PC-3 (cell line): ENCODE data around the gene UBXN11. TPM values are rescaled to one million over a fixed set of nuclear protein-coding genes. Genes with fewer than 3 reads are reported as not detected.

Experiments
- ATAC-seq: fragments of 200-7000 bp; cut with Tn5 transposase; 2 replicates; pipeline ENCODE4 v1.9.1; 2020; ENCODE audit warnings: mild to moderate bottlenecking, moderate library complexity
- BruUV-seq: library from RNA; stranded (reverse); fragments of 400-500 nt; replicated peaks from 2 replicates; lab custom pipeline; 2021; lab: Mats Ljungman, UMichigan
- CTCF ChIA-PET: fragments of 300-600 bp; sonication (Branson Sonifier 250); formaldehyde crosslinking; loops from one replicate; lab custom pipeline; 2022; ENCODE audit warnings: antibody characterized with exemption; lab: Charles Lee
- POLR2A ChIA-PET: fragments of 300-600 bp; sonication (Branson Sonifier 250); formaldehyde crosslinking; loops from one replicate; lab custom pipeline; 2022; ENCODE audit warnings: antibody characterized with exemption; ENCODE audit not compliant: unreplicated experiment; lab: Charles Lee
- DNase-seq: peaks from one replicate; pipeline ENCODE4 v3.0.0-alpha.2; 2015
- H2AFZ ChIP-seq: fragments of 300-600 bp; sonication (generic); 2 replicates; pipeline ENCODE4 v1.6.0; 2016; ENCODE audit warnings: antibody characterized with exemption, low read length
- H3F3A ChIP-seq: fragments of 300-600 bp; sonication (generic); one replicate; pipeline ENCODE4 v1.6.0; 2017; ENCODE audit warnings: antibody characterized with exemption, low read length, control low read depth, mild to moderate bottlenecking; ENCODE audit not compliant: unreplicated experiment
- H3K27ac ChIP-seq: fragments of 300-600 bp; sonication (generic); 2 replicates; pipeline ENCODE4 v1.5.1; 2016; ENCODE audit warnings: mild to moderate bottlenecking, low read length
- H3K27me3 ChIP-seq: fragments of 300-600 bp; sonication (generic); 2 replicates; pipeline ENCODE4 v1.6.1; 2016; ENCODE audit warnings: low read length, mixed read lengths
- H3K36me3 ChIP-seq: fragments of 300-600 bp; sonication (generic); 2 replicates; pipeline ENCODE4 v1.6.1; 2016; ENCODE audit warnings: low read depth, mixed run types, low read length, mixed read lengths
- H3K4me1 ChIP-seq: fragments of 300-600 bp; sonication (generic); 2 replicates; pipeline ENCODE4 v1.5.1; 2016; ENCODE audit warnings: low read length; ENCODE audit not compliant: insufficient read depth
- H3K4me2 ChIP-seq: fragments of 300-600 bp; sonication (generic); 2 replicates; pipeline ENCODE4 v1.6.0; 2016; ENCODE audit warnings: low read length
- H3K4me3 ChIP-seq: fragments of 300-600 bp; sonication (generic); 2 replicates; pipeline ENCODE4 v1.5.1; 2016; ENCODE audit warnings: mild to moderate bottlenecking, low read length, mixed read lengths
- H3K79me2 ChIP-seq: fragments of 300-600 bp; sonication (generic); 2 replicates; pipeline ENCODE4 v1.6.1; 2017; ENCODE audit warnings: low read length, mixed read lengths
- H3K9ac ChIP-seq: fragments of 300-600 bp; sonication (generic); 2 replicates; pipeline ENCODE4 v1.6.0; 2016; ENCODE audit warnings: mild to moderate bottlenecking, low read length
- H3K9me2 ChIP-seq: fragments of 300-600 bp; sonication (generic); replicated peaks from 2 replicates; pipeline ENCODE4 v1.6.1; 2016; ENCODE audit warnings: mixed run types, low read length, mixed read lengths
- H3K9me3 ChIP-seq: fragments of 300-600 bp; sonication (generic); 2 replicates; pipeline ENCODE4 v1.6.1; 2016; ENCODE audit warnings: low read length, mixed read lengths
- H4K20me1 ChIP-seq: fragments of 300-600 bp; sonication (generic); 2 replicates; pipeline ENCODE4 v1.6.1; 2016; ENCODE audit warnings: low read length, mixed read lengths
- CTCF ChIP-seq: fragments of 300-600 bp; sonication (generic); conservative IDR thresholded peaks from 2 replicates; pipeline ENCODE4 v1.5.1; 2017; ENCODE audit warnings: antibody characterized with exemption, low read depth, mild to moderate bottlenecking, low read length
- EZH2 ChIP-seq: fragments of 300-600 bp; sonication (generic); IDR thresholded peaks from one replicate; pipeline ENCODE4 v1.6.1; 2017; ENCODE audit warnings: antibody characterized with exemption, mild to moderate bottlenecking, low read length; ENCODE audit not compliant: unreplicated experiment
- EZH2phosphoT487 ChIP-seq: fragments of 300-600 bp; sonication (generic); IDR thresholded peaks from 2 replicates; pipeline ENCODE4 v1.6.1; 2018; ENCODE audit warnings: mild to moderate bottlenecking, antibody characterized with exemption, low read length, borderline replicate concordance
- intact Hi-C: fragments of 100-400 bp; cut with micrococcal nuclease; formaldehyde crosslinking; loops from 2 replicates; pipeline ENCODE4 v1.9.0; 2023
- total RNA-seq: library from RNA; depleted of rRNA; stranded (reverse); fragments of >200 nt; gene quantifications from 2 replicates; pipeline ENCODE4 v1.2.3, GENCODE V29; 2014

UBXN11 gene
- total RNA-seq, 1 experiment from 2014 or later = 19.4 TPM

- Histone ChIP-seq H3K4me2 (no peak overlapping the region), H3K9me2 (no peaks in the 10 kb centered on the region), H3K9ac (no peak overlapping the region), H3F3A (no peaks in the 10 kb centered on the region), H3K36me3 (no peaks in the 10 kb centered on the region), H3K27me3 (no peaks in the 10 kb centered on the region), H4K20me1 (no peaks in the 10 kb centered on the region), H3K4me1 (peaks cover 16% of the 10 kb centered on the region), H3K27ac (no peak overlapping the region), H3K79me2 (no peaks in the 10 kb centered on the region), H3K4me3 (no peak overlapping the region), H3K9me3 (no peaks in the 10 kb centered on the region), H2AFZ (no peak overlapping the region)
- ChIA-PET CTCF (interaction anchor here (0.8 to 0.9 kb wide), 2 partner anchors 33 to 53 kb away, joined by 3 to 4 read pairs; no protein-coding TSS in a partner anchor), POLR2A (interaction anchor here (1.1 kb wide), 1 partner anchor 9 kb away, joined by 5 read pairs; the partner anchor contains the start of gene SH3BGRL3)
- DNase-seq (no peak), ATAC-seq (no peak)
- BruUV-seq = no TSS peak
- intact Hi-C loops = no loop called here
- TF ChIP-seq CTCF (no peak), EZH2phosphoT487 (no peak)
Observed at GRCh38 chr1:26288311-26288941, 18.0 kb downstream of the UBXN11 start.

GRCh38 chr1:26287811-26288210, 18.6 kb downstream of the UBXN11 start:
- ATAC-seq = no peak
- no peak overlapping the region for H2AFZ ChIP-seq
- no peaks in the 10 kb centered on the region for H3K9me2 ChIP-seq
- H3K27me3 ChIP-seq = no peaks in the 10 kb centered on the region
- H3F3A ChIP-seq = no peaks in the 10 kb centered on the region
- no peak overlapping the region for H3K9ac ChIP-seq
- H3K79me2 ChIP-seq = no peaks in the 10 kb centered on the region
- no peak for DNase-seq
- H3K36me3 ChIP-seq = no peaks in the 10 kb centered on the region
- H3K4me2 ChIP-seq = no peak overlapping the region
- H3K27ac ChIP-seq = no peak overlapping the region
- no peak for TF ChIP-seq EZH2phosphoT487
- no peak for TF ChIP-seq EZH2
- no peak for TF ChIP-seq CTCF
- H3K9me3 ChIP-seq = no peaks in the 10 kb centered on the region
- no TSS peak for BruUV-seq
- intact Hi-C loops = no loop called here
- POLR2A ChIA-PET = no interaction called here
- H4K20me1 ChIP-seq = no peaks in the 10 kb centered on the region
- H3K4me1 ChIP-seq = peaks cover 19% of the 10 kb centered on the region
- H3K4me3 ChIP-seq = no peak overlapping the region
- CTCF ChIA-PET = no interaction called here

GRCh38 chr1:26287033-26287711, 19.3 kb downstream of the UBXN11 start:
- Histone ChIP-seq H4K20me1 (no peaks in the 10 kb centered on the region), H3K4me2 (no peak overlapping the region), H3F3A (no peaks in the 10 kb centered on the region), H3K27me3 (no peaks in the 10 kb centered on the region), H3K9ac (no peak overlapping the region), H2AFZ (no peak overlapping the region), H3K4me3 (no peak overlapping the region), H3K9me3 (no peaks in the 10 kb centered on the region), H3K4me1 (peaks cover 24% of the 10 kb centered on the region), H3K36me3 (no peaks in the 10 kb centered on the region), H3K79me2 (0 out of 2 replicates have a peak, but pooled peaks cover 4% of the 10 kb centered on the region), H3K9me2 (no peaks in the 10 kb centered on the region), H3K27ac (no peak overlapping the region)
- TF ChIP-seq EZH2 = no peak
- no peak for TF ChIP-seq EZH2phosphoT487
- TF ChIP-seq CTCF = no peak
- BruUV-seq = no TSS peak
- intact Hi-C loops = no loop called here
- DNase-seq (no peak), ATAC-seq (no peak)
- POLR2A ChIA-PET = no interaction called here
- CTCF ChIA-PET = no interaction called here
